ENCODE data around the gene ATP8B4. TPM values are rescaled to one million over a fixed set of nuclear protein-coding genes. Genes with fewer than 3 reads are reported as not detected.
A peak's percentile ranks its signal among the peaks of the same experiment; 100 is the strongest.

The ATP8B4 gene, protein sequence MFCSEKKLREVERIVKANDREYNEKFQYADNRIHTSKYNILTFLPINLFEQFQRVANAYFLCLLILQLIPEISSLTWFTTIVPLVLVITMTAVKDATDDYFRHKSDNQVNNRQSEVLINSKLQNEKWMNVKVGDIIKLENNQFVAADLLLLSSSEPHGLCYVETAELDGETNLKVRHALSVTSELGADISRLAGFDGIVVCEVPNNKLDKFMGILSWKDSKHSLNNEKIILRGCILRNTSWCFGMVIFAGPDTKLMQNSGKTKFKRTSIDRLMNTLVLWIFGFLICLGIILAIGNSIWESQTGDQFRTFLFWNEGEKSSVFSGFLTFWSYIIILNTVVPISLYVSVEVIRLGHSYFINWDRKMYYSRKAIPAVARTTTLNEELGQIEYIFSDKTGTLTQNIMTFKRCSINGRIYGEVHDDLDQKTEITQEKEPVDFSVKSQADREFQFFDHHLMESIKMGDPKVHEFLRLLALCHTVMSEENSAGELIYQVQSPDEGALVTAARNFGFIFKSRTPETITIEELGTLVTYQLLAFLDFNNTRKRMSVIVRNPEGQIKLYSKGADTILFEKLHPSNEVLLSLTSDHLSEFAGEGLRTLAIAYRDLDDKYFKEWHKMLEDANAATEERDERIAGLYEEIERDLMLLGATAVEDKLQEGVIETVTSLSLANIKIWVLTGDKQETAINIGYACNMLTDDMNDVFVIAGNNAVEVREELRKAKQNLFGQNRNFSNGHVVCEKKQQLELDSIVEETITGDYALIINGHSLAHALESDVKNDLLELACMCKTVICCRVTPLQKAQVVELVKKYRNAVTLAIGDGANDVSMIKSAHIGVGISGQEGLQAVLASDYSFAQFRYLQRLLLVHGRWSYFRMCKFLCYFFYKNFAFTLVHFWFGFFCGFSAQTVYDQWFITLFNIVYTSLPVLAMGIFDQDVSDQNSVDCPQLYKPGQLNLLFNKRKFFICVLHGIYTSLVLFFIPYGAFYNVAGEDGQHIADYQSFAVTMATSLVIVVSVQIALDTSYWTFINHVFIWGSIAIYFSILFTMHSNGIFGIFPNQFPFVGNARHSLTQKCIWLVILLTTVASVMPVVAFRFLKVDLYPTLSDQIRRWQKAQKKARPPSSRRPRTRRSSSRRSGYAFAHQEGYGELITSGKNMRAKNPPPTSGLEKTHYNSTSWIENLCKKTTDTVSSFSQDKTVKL
- not detected in 2 replicates for total RNA-seq (2014; rRNA removed)
- Bru-seq, nascent RNA, result percentile 11 among the genes with signal in this experiment
- BruChase-seq, experiment 1, labeled RNA remaining after a 6-hour chase, result percentile 5 among the genes with signal in this experiment
- BruChase-seq, experiment 2, labeled RNA remaining after a 2-hour chase, result percentile 6 among the genes with signal in this experiment
- long read RNA-seq, result 0 reads

DNA sequence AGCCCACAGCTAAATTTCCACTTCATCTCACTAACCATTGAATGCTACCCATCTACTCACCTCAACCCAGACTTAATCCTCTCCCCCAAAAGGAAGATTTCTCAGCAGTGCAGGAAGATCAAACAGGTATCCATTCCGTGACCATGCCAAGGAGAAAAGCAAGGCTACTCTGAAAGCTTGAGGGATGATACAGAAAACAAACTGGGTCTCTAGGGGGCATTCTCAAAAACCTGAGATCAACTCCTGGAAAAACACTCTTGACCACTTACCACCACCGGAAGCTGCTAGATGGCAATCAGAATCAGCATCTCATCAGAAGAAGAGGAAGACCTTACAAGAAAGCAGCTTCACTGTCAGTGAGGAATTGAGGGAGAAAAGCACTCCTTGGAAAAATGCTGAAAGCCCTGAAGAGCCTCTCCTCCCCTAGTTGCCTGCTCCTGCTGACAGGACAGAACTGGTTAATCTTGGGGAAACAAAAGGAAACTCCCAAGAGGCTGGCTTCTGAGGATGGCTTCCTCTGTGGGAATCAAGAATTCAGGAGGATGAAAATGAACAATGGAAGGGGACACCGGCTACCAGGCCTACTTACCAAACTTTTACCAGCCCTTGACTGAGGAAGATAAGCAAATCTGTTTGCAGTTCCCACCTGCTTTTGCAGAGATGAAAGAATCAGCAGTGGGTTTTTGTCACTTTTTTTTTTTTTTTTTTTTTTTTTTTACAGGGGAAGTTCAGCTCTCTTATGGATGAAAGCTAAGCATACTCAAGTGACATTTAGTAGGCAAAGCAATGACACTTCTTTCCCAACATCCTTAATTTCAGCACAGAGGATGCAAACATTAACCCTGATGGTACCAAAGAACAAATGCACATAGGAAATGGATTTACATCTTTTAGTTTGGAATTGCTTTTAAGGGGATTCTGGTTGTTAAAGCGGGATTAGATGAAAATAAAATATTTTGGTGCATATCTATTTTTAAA is at the start of gene ATP8B4:
Gene ATP8B4 (minus strand): TSS at position 171 of the 978 bp plus-strand sequence. CDS start 12,267 bp downstream, outside the sequence.
- Histone ChIP-seq H3K9me3 (ENCODE audit: low read length) (no peaks in the 10 kb centered on the region), H3K9ac (ENCODE audit: low read length) (no peak within 1 kb of the TSS), H3K4me3 (ENCODE audit: low read length) (no peak within 1 kb of the TSS), H2AFZ (ENCODE audit: low read length) (no peak within 1 kb of the TSS), H3K4me1 (ENCODE audit: insufficient read depth, low read length) (no peaks in the 10 kb centered on the region), H3K4me2 (ENCODE audit: low read length) (no peak within 1 kb of the TSS), H3K27me3 (ENCODE audit: low read length) (no peaks in the 10 kb centered on the region), H3F3A (ENCODE audit: low read length, unreplicated experiment) (no peaks in the 10 kb centered on the region), H3K36me3 (ENCODE audit: low read depth, low read length) (no peaks in the 10 kb centered on the region), H4K20me1 (ENCODE audit: low read length) (no peaks in the 10 kb centered on the region), H3K9me2 (replicated peaks; ENCODE audit: low read length) (no peaks in the 10 kb centered on the region), H3K27ac (ENCODE audit: low read length) (no peak within 1 kb of the TSS), H3K79me2 (ENCODE audit: low read length) (no peaks in the 10 kb centered on the region)
- intact Hi-C loops (cut with micrococcal nuclease), result no loop called here
- no TSS peak for BruUV-seq (replicated peaks)
- ChIA-PET CTCF (no interaction called here), POLR2A (ENCODE audit: unreplicated experiment) (no interaction called here)
- DNase-seq (no peak), ATAC-seq (no peak)
- TF ChIP-seq, protein P1, sequence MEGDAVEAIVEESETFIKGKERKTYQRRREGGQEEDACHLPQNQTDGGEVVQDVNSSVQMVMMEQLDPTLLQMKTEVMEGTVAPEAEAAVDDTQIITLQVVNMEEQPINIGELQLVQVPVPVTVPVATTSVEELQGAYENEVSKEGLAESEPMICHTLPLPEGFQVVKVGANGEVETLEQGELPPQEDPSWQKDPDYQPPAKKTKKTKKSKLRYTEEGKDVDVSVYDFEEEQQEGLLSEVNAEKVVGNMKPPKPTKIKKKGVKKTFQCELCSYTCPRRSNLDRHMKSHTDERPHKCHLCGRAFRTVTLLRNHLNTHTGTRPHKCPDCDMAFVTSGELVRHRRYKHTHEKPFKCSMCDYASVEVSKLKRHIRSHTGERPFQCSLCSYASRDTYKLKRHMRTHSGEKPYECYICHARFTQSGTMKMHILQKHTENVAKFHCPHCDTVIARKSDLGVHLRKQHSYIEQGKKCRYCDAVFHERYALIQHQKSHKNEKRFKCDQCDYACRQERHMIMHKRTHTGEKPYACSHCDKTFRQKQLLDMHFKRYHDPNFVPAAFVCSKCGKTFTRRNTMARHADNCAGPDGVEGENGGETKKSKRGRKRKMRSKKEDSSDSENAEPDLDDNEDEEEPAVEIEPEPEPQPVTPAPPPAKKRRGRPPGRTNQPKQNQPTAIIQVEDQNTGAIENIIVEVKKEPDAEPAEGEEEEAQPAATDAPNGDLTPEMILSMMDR (conservative IDR thresholded peaks at IDR 0.05; ENCODE audit: low read depth, low read length), result no peak
- no peak for TF ChIP-seq EZH2 (IDR thresholded peaks at IDR 0.05; ENCODE audit: low read length, unreplicated experiment)
- no peak for TF ChIP-seq EZH2phosphoT487 (IDR thresholded peaks at IDR 0.05; ENCODE audit: borderline replicate concordance, low read length)

DNA sequence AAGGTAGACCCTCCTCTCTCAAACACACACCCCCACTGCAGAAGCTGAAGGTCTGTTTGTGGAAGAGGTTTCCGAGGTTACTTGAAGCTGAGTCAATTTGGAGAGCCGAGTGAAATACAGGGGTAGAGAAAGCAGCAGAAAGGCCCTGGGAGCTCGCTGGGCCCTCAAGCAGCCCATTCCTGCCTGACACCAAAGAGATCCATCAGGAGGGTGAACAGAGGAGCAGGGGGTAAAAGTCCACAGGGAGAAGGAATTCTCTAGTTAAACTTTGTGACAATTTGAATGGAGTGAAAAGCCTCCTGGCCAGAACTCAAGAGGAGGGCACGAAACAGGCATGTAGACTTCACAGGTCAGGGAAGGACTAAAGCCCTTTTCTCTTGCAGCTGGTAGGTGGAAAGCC is 49.3 kb upstream of the ATP8B4 start:
- ChIA-PET POLR2A (ENCODE audit: unreplicated experiment) (no interaction called here), CTCF (no interaction called here)
- H3K4me3 ChIP-seq (ENCODE audit: low read length), result no peak overlapping the region
- H3K4me2 ChIP-seq (ENCODE audit: low read length), result no peak overlapping the region
- no peaks in the 10 kb centered on the region for H3K9me2 ChIP-seq (replicated peaks; ENCODE audit: low read length)
- TF ChIP-seq, protein P1 (conservative IDR thresholded peaks at IDR 0.05; ENCODE audit: low read depth, low read length), result no peak
- TF ChIP-seq EZH2 (IDR thresholded peaks at IDR 0.05; ENCODE audit: low read length, unreplicated experiment) (no peak), EZH2phosphoT487 (IDR thresholded peaks at IDR 0.05; ENCODE audit: borderline replicate concordance, low read length) (no peak)
- ATAC-seq (no peak), DNase-seq (no peak)
- no peaks in the 10 kb centered on the region for H4K20me1 ChIP-seq (ENCODE audit: low read length)
- no peak overlapping the region for H3K9ac ChIP-seq (ENCODE audit: low read length)
- BruUV-seq (replicated peaks), result no TSS peak
- no peaks in the 10 kb centered on the region for H3K79me2 ChIP-seq (ENCODE audit: low read length)
- no peak overlapping the region for H2AFZ ChIP-seq (ENCODE audit: low read length)
- no peaks in the 10 kb centered on the region for H3K36me3 ChIP-seq (ENCODE audit: low read depth, low read length)
- no peaks in the 10 kb centered on the region for H3K9me3 ChIP-seq (ENCODE audit: low read length)
- intact Hi-C loops (cut with micrococcal nuclease), result no loop called here
- H3K4me1 ChIP-seq (ENCODE audit: insufficient read depth, low read length), result no peaks in the 10 kb centered on the region; the same call in 1 of the 2 replicates
- H3F3A ChIP-seq (ENCODE audit: low read length, unreplicated experiment), result no peaks in the 10 kb centered on the region
- H3K27me3 ChIP-seq (ENCODE audit: low read length), result no peaks in the 10 kb centered on the region
- no peak overlapping the region for H3K27ac ChIP-seq (ENCODE audit: low read length)

All from PC-3 (cell line).